Common myeloid progenitor, CD34-positive (primary cell): Measurements from ENCODE around the gene ZNF610.
"Not testable (repeated sequence)": the region's sequence is repeated elsewhere in the genome, so short reads cannot be mapped to it uniquely, and the experiment has no call there.

Experiments used
- CTCF ChIA-PET: fragments of 350-600 bp; sonication (Branson Sonifier 250); formaldehyde crosslinking; loops from one replicate; lab custom pipeline; 2021; ENCODE audit warnings: antibody characterized with exemption; lab: Charles Lee
- POLR2A ChIA-PET: fragments of 350-600 bp; sonication (Branson Sonifier 250); formaldehyde crosslinking; loops from one replicate; lab custom pipeline; 2021; ENCODE audit warnings: antibody characterized with exemption; lab: Charles Lee
- DNase-seq, 3 donors: peaks; one replicate each; pipeline versions ENCODE4 v3.0.0 to v3.0.0-alpha.2; 2013
- H3K27ac ChIP-seq, 2 experiments: 1 replicate in 1 of 2; 2 replicates in 1 of 2; pipeline ENCODE4 v1.7.0; 2013; ENCODE audit warnings: inconsistent platforms in 2 of 2, low read length in 2 of 2, mild to moderate bottlenecking in 2 of 2, low read depth in 1 of 2, moderate library complexity in 1 of 2; ENCODE audit not compliant: severe bottlenecking in 2 of 2, insufficient read depth in 1 of 2, poor library complexity in 1 of 2
- H3K27me3 ChIP-seq, 5 experiments: replicated peaks in 2 of 5; 1 replicate in 3 of 5; 2 replicates in 2 of 5; pipeline versions ENCODE4 v1.6.1 to v1.7.0; 2013; ENCODE audit warnings: low read length in 4 of 5, mild to moderate bottlenecking in 2 of 5, moderate library complexity in 2 of 5, inconsistent platforms in 1 of 5; ENCODE audit not compliant: insufficient read depth in 5 of 5, control insufficient read depth in 4 of 5
- H3K36me3 ChIP-seq, 4 experiments: 1 replicate in 2 of 4; 2 replicates in 2 of 4; pipeline versions ENCODE4 v1.6.1 to v1.7.0; 2013; ENCODE audit warnings: low read length in 3 of 4, control low read depth in 1 of 4, mild to moderate bottlenecking in 1 of 4; ENCODE audit not compliant: control insufficient read depth in 4 of 4, insufficient read depth in 4 of 4
- H3K4me1 ChIP-seq, 4 experiments: 1 replicate in 3 of 4; 2 replicates in 1 of 4; pipeline versions ENCODE4 v1.6.1 to v1.7.1; 2013; ENCODE audit warnings: low read length in 3 of 4, mild to moderate bottlenecking in 3 of 4, control low read depth in 1 of 4, inconsistent platforms in 1 of 4, moderate library complexity in 1 of 4; ENCODE audit not compliant: control insufficient read depth in 4 of 4, insufficient read depth in 4 of 4; ENCODE audit errors: control extremely low read depth in 1 of 4
- H3K4me3 ChIP-seq, 7 experiments: 1 replicate in 4 of 7; 2 replicates in 3 of 7; pipeline versions ENCODE4 v1.5.1 to v1.7.0; 2013; ENCODE audit warnings: mild to moderate bottlenecking in 7 of 7, low read length in 6 of 7, moderate library complexity in 6 of 7, inconsistent platforms in 2 of 7, low read depth in 2 of 7, control low read depth in 1 of 7; ENCODE audit not compliant: insufficient read depth in 4 of 7, control insufficient read depth in 1 of 7; ENCODE audit errors: extremely low read depth in 1 of 7
- H3K9me3 ChIP-seq, 5 experiments: 1 replicate in 4 of 5; 2 replicates in 1 of 5; pipeline versions ENCODE4 v1.6.1 to v1.7.1; 2013; ENCODE audit warnings: low read length in 4 of 5, mild to moderate bottlenecking in 2 of 5, inconsistent platforms in 1 of 5, low read depth in 1 of 5, moderate library complexity in 1 of 5; ENCODE audit not compliant: control insufficient read depth in 4 of 5, insufficient read depth in 2 of 5; ENCODE audit errors: control extremely low read depth in 1 of 5
- WGBS: methylation state at CpG from one replicate; pipeline ENCODE4 v1.1.5; 2013; ENCODE audit not compliant: insufficient coverage; 5-methylcytosine and 5-hydroxymethylcytosine counted together

Gene ZNF610

DNA sequence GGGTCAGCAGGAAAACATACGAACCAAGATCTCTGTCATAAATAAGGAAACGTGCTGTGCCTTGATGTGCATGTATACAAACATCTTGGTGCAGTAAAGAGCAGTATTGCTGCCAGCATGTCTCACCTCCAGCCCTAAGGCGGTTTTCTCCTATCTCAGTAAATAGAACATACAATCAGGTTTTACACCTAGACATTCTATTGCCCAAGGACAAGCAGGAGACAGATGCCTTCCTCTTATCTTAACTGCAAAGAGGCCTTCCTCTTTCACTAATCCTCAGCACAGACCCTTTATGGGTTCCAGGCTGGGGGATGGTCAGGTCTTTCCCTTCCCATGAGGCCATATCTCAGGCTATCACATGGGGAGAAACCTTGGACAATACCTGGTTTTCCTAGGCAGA lies 3.0 kb downstream of the ZNF610 start:
- H3K4me3 ChIP-seq, CTCF ChIA-PET, H3K36me3 ChIP-seq, DNase-seq, H3K27ac ChIP-seq, POLR2A ChIA-PET, H3K27me3 ChIP-seq: not testable (repeated sequence)
- WGBS: 97% methylated on average over 3 of the region's 3 CpGs
- Histone ChIP-seq H3K9me3 (peaks cover 0 to 29% (median 11%) of the 10 kb centered on the region in 5 experiments), H3K4me1 (peaks cover 0 to 11% (median 6%) of the 10 kb centered on the region in 4 experiments)

DNA sequence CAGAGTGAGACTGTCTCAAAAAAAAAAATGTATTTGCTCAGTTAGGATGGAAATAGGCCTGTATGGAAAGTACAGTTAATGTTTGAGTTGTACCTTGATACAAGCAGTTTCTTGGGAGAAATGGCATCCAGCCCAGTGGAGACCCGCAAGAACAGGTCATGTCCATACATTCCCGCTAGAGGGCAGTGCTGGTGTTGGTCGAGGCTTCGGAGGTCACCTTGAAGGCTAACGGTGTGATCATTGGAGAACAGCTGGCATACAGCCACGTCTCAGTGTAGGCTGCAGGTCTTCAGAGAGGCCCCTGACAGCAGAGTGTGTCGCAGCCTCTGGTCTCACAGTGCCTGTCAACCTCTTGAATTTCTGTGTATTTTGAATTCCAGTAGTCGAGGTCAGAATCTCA lies 7.5 kb downstream of the ZNF610 start:
- H3K9me3 ChIP-seq: peaks cover 1 to 32% (median 21%) of the 10 kb centered on the region in 5 experiments

DNA sequence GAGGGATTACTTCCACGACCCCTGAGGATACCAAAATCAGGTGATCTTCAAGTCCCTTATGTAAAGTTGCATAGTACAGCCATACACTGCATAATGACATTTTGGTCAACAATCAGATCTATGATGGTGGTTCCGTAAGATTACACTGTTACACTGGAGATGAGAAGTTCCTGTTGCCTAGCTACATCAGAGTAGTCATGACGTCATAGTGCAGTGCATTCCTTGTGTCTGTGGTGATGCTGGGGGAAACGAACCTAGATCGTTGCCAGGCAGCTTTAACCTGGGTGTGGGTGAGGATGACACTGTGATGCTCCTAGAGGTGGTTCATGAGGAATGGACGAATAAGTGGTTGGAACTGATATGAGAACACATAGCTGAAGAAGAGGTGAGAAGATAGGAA lies 9.1 kb downstream of the ZNF610 start:
- ChIA-PET CTCF (interaction anchor here (0.7 kb wide), 1 partner anchor 37 kb away, joined by 3 read pairs; no protein-coding TSS in a partner anchor), POLR2A (interaction anchor here (0.6 kb wide), 1 partner anchor 20 kb away, joined by 4 read pairs; no protein-coding TSS in a partner anchor)
- no peak for DNase-seq
- Histone ChIP-seq H3K36me3 (peaks cover 15 to 39% (median 22%) of the 10 kb centered on the region in 4 experiments), H3K4me3 (peak overlapping the region in 1 of 7 experiments; percentile 33), H3K27me3 (no peaks in the 10 kb centered on the region), H3K4me1 (no peaks in the 10 kb centered on the region), H3K27ac (no peak overlapping the region), H3K9me3 (peaks cover 1 to 41% (median 32%) of the 10 kb centered on the region in 5 experiments)
- WGBS: 97% methylated on average over 5 of the region's 6 CpGs

More for the DNA sequence above, 7.5 kb downstream of the ZNF610 start:
- 47% methylated on average over 7 of the region's 8 CpGs for WGBS
- ChIA-PET CTCF (no interaction called here), POLR2A (no interaction called here)
- peak; percentile 54 to 70 (median 66) for DNase-seq
- Histone ChIP-seq H3K27me3 (no peaks in the 10 kb centered on the region), H3K36me3 (peaks cover 7 to 24% (median 13%) of the 10 kb centered on the region in 4 experiments), H3K27ac (no peak overlapping the region), H3K4me1 (no peaks in the 10 kb centered on the region), H3K4me3 (no peak overlapping the region)

DNA sequence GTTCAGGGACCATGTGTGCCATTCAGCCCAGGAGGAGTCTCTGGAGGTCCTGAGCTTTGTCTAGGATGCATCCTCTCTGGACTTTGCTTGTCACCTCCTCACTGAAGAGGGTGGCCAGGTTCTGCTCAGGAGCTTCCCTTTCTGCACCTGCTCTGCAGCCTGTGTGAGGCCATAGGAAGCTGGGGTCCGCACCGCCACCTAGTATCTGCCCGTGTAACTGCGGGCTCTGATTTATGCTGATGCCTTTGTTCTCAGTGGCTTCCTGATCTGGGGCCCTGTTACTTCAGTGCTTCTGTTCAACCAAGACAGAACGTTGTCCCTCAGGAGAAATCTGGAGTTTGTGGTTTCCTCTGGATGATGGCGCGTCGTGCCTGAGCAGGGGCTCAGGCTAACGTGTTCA lies 15.5 kb downstream of the ZNF610 start:
- Histone ChIP-seq H3K4me3 (peak overlapping the region in 1 of 7 experiments; percentile 8), H3K9me3 (peaks cover 8 to 70% (median 59%) of the 10 kb centered on the region in 5 experiments), H3K27me3 (no peaks in the 10 kb centered on the region), H3K27ac (no peak overlapping the region), H3K4me1 (no peaks in the 10 kb centered on the region), H3K36me3 (peaks cover 31 to 93% (median 59%) of the 10 kb centered on the region in 4 experiments)
- ChIA-PET POLR2A (interaction anchor here (0.5 kb wide), 1 partner anchor 148 kb away, joined by 3 read pairs; no protein-coding TSS in a partner anchor), CTCF (no interaction called here)
- no peak for DNase-seq
- WGBS: 89% methylated on average over 5 of the region's 9 CpGs

DNA sequence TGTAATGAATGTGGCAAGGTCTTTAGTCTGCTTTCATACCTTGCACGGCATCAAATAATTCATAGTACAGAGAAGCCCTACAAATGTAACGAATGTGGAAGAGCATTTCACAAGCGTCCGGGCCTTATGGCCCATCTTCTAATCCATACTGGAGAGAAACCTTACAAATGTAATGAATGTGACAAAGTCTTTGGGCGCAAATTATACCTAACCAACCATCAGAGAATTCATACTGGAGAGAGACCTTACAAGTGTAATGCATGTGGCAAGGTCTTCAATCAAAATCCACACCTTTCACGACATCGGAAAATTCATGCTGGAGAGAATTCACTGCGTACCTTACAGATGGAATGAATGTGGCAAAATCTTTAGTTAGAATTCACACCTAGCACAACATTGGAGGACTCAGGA lies 30.4 kb downstream of the ZNF610 start:
- no peak overlapping the region for H3K4me3 ChIP-seq
- no peak overlapping the region for H3K27ac ChIP-seq
- ChIA-PET POLR2A (no interaction called here), CTCF (no interaction called here)
- H3K27me3 ChIP-seq: no peaks in the 10 kb centered on the region
- H3K9me3 ChIP-seq: peaks cover 13 to 75% (median 42%) of the 10 kb centered on the region in 5 experiments
- no peak for DNase-seq
- H3K4me1 ChIP-seq: peaks cover 0 to 9% (median 3%) of the 10 kb centered on the region in 4 experiments
- WGBS: 100% methylated on average over 4 of the region's 8 CpGs
- peaks cover 7 to 48% (median 15%) of the 10 kb centered on the region in 4 experiments for H3K36me3 ChIP-seq

DNA sequence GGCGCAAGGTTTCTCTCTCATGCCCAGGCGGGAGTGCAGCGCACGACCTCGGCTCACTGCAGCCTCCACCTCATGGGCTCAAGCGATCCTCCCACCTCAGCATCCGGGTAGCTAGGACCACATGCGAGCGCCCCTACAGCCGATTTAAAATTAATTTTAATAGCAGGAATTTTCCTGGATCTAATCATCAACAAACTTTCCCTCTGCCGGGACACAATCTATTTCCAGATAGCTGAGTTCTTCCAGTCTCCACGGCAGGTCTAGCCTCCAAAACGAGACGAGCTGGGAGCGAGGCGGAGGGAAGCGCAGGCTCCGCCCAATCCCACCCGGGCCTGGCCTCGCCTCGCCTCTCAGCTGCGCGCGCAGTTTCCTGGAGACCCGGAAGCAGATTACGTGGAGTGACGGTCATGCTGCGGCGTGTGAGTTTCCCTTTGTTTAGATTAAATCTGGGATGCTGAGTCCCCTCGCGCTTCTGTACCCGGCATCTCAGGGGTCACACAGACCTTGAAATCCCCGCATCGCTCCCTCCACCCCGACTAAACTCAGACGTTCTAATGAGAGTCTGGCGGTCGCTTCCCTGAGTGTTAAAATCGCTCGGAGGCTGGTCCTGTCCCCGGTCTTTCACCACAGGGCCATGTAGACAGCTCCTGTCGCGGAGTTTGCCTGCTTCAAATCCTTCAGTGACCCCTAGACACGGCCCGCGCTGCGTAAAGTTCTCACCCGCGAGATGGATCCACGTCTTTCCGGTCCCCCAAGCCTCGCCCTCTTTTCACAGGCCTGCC lies 33.7 kb downstream of the ZNF610 start, which contains the start of gene ZNF880:
Gene ZNF880 (plus strand): TSS at position 365 of the 782 bp plus-strand sequence. CDS start 43 bp downstream, at position 408.
- Histone ChIP-seq H3K27ac (peak within 1 kb of the TSS; percentile 89 to 96), H3K27me3 (no peaks in the 10 kb centered on the region), H3K4me1 (peaks cover 0 to 9% (median 3%) of the 10 kb centered on the region in 4 experiments), H3K4me3 (peak within 1 kb of the TSS; percentile 58 to 96 (median 85)), H3K9me3 (peaks cover 6 to 66% (median 49%) of the 10 kb centered on the region in 5 experiments), H3K36me3 (peaks cover 12 to 39% (median 26%) of the 10 kb centered on the region in 4 experiments)
- peak; percentile 95 to 97 (median 97) for DNase-seq
- WGBS: under 1% methylated on average over 39 of the region's 52 CpGs
- CTCF ChIA-PET: no interaction called here
- POLR2A ChIA-PET: interaction anchor here (0.6 to 0.7 kb wide), 2 partner anchors 111 to 720 kb away, joined by 3 read pairs; no protein-coding TSS in a partner anchor

DNA sequence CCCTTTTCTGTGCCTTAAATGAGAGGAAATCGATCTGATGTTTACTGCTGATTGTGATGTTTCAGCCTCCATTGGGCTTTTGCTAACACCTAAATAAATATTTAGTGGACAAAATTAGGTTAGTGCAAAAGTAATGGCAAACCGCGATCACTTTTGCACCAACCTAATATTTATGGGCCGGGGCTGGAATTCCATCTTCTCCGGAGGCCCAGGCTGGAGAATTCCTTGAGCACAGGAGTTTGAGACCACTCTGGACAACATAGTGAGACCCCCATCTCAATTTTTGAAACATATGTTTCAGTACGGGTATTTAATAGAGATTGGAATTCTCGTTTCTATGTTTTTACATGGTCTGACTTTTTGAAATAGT lies 34.3 kb downstream of the ZNF610 start:
- no peak for DNase-seq
- Histone ChIP-seq H3K4me3 (peak overlapping the region; percentile 58 to 96 (median 85)), H3K4me1 (peaks cover 0 to 9% (median 3%) of the 10 kb centered on the region in 4 experiments), H3K27me3 (no peaks in the 10 kb centered on the region), H3K27ac (peak overlapping the region; percentile 89 to 96), H3K36me3 (peaks cover 14 to 39% (median 26%) of the 10 kb centered on the region in 4 experiments), H3K9me3 (peaks cover 6 to 62% (median 47%) of the 10 kb centered on the region in 5 experiments)
- WGBS: 76% methylated on average over 3 of the region's 7 CpGs
- CTCF ChIA-PET: no interaction called here
- POLR2A ChIA-PET: no interaction called here
